GM19324 (cell line): ENCODE measurements around the gene XXYLT1.

Source experiments
- ATAC-seq: cut with Tn5 transposase; IDR thresholded peaks from one replicate; pipeline ENCODE4 v1.9.1; 2021; ENCODE audit warnings: mild to moderate bottlenecking, moderate library complexity; ENCODE audit not compliant: unreplicated experiment, low FRiP score

The XXYLT1 gene

GRCh38 chr3:195253923-195254432 lies 17.0 kb downstream of the XXYLT1 start:
- no peak for ATAC-seq

GRCh38 chr3:195251336-195252065 lies 19.5 kb downstream of the XXYLT1 start:
- ATAC-seq: no peak

DNA sequence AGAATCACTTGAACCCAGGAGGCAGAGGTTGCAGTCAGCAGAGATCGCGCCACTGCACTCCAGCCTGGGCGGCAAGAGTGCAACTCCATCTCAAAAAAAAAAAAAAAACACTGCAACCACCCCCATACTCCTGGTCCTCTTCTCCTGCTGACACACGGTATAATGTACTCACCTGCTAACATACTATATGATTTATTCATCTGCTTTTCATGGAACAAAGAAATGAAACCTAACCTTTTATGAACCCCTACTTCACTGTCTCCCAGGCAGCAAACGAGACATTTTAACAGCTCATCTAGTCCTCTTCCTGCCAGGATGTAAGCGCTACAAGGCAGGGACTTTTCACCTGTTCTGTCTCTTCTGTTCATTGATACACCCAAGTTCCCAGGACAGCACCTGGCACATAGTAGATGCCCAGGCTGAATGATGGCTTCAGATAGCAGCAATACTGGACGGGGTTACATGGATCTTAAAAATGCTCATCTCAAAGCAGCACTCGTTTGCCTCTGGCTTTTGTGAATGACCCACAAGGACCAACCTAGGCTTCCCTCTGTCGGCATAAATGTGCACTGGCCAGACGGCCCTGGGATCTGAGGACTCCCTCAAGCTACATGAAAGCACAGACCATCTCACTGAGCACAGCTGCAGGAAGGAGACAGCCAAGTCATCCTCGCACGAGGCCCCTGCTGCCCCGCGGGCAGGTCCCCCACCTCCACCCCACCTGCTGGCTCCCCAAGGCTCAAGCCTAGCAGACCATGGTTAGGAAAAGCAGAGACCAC lies 20.3 kb downstream of the XXYLT1 start:
- no peak for ATAC-seq

- no peak for ATAC-seq
These were observed 21.0 kb downstream of the XXYLT1 start for GRCh38 chr3:195249858-195250464.

DNA sequence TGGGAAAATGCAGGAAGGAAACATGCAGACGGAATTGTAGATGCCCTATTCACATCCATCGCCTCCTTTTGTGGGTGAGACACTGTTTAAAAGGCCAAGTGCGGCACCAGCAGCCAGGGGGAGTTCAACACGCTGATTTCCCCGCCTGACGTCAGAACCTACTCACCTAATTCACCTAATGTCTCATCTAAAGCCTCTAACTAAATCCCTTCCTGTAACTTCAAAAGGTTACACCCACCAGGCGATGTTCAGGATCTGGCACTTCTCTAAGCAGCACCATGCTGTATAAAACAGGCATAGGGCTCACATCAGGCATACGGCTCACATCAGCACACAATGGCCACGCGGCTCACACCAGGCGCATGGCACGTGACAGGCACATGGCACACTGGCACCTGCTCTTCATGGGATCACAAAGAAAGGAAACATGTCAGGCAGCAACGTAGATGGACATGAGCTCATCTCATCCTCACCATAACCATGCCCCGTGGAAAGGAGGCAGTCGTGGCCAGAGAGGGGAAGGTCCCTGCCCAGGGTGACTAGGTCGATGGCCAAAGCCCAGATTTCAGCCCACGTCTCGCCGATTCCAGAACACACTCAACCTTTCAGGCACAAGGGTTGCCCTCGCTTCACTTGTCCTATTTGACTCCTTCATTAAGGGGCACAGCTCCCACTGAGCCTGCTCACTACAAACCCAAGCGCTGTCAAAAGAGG lies 21.7 kb downstream of the XXYLT1 start:
- no peak for ATAC-seq

- ATAC-seq: no peak
These were observed 22.7 kb downstream of the XXYLT1 start for GRCh38 chr3:195248281-195248680.

DNA sequence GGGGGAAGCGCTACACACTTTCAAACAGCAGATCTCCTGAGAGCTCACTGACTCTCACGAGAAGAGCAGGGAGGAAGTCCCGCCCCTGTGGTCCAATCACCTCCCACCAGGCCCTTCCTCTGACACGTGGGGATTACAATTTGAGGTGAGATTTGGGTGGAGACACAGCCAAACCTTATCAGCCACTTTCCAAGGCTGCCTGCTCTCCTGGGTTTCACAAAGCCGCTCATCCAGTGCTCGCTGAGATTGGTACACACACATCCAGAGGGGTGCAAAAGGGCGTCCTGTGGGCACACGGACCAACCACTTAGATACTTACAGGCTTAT lies 23.1 kb downstream of the XXYLT1 start:
- no peak for ATAC-seq

DNA sequence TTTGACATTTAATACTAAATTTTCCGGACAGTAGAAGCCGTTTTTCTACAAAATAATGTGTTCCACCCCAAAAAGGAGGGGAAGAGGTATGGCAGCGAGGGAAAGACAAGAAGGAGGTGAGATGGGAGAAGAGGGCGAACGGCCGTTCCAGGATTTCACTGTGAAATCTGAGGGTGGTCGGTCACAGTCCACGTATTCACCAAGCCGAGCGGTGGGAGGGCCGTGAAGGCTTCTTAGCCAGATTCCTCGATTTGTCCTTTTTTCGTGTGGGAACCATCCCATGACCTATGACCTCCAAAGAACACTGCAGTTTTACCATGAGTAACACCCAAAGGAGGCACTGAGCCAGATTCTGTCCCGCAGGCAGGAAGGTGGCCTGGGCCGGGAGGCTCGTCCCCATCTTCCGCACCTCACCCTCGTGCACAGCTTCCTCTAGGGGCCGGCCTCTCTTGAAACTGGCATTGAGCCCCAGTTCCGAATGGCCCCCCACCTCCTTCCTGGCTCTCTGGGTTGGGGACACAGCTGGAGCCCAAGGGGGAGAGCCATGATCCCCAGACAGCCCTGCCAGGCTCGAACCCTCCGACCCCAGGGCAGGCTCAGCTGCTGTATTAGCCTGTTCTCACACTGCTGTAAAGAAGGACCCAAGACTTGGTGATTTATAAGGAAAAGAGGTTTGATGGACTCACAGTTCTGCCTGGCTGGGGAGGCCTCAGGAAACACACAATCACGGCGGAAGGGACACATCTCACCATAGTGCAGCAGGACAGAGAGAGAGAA lies 23.7 kb downstream of the XXYLT1 start:
- ATAC-seq: no peak

DNA sequence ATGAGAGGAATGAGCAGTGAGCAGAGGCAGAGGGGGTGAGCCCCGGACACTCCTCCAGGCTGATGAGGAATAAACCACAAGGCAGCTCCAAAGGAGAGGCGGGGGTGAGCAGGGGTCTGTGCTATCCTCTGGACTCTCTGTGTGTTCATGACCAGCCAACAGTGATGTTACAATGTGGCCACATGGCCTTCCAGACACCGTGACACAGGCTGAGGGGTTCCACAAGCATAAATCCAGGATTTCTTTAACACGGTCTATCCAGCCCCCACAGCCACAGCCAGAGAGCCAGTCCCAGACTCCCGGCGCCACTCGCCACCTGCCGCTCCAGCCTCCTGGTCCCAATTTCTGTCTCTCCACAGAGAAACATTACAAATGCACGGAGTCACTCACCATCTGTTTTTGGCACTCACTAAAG lies 24.4 kb downstream of the XXYLT1 start:
- ATAC-seq: no peak

- ATAC-seq: no peak
These were observed 25.4 kb downstream of the XXYLT1 start for GRCh38 chr3:195245531-195245951.

DNA sequence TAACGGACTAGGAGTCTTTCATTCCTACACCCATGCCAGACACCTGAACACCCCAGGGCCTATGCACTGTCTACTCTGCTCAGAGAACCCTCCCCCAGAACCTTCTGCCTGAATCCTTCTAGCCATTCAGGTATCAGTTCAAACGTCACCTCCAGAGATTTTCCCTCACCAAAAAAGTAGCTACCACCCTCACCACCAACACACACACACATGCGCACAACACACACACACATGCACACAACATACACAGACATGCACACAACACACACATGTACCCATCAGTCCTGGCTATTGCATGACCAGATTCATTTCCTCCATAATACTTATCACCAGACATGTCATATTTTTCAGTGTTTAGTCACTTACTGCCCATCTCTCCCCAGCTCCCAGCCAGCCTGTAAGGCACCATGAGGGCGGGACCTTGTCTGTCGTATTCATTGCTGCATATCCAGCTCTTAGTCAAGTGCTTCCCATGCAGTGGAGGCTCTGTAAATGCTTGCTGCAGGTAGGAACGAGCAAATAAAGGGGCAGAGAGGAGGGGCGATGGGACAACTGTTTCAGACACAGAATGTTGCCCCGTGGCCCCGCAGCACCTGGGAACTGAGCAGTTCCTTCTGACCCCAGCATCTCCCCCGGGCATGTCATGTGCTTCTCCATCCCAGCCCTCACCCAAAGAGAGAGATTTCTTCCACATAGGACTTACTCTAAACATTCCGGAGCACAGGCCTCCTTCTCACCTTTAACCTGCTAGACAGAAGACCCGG lies 29.2 kb downstream of the XXYLT1 start:
- no peak for ATAC-seq

- no peak for ATAC-seq
These were observed 30.0 kb downstream of the XXYLT1 start for GRCh38 chr3:195240939-195241338.

GRCh38 chr3:195240171-195240701 lies 30.7 kb downstream of the XXYLT1 start:
- ATAC-seq: no peak

- ATAC-seq: no peak
These were observed 31.8 kb downstream of the XXYLT1 start for GRCh38 chr3:195239121-195239520.

DNA sequence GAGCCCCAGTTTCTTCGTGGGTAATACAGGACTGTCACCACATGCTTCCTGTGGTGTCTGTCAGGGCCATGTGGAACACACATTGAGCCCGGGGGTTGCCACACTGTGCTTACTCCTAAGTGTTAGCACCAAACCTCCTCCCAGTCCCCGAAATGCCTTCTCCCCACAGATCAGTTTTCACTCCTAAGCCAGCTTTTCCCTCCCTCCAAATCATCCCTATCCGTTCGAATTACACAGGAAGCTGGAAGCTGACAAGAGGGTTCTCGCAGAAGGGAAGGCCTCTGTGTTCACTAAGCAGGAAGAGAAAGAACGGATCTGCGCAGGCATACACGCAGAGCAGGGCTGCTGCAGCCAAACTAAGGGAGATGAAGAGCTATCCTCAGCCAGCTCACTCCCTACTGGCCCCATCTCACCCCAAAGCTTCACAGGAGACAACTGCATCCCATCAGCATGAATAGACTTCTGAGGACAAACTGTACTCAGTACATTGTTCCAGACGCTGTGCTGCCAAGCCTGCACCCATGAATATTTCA lies 32.3 kb downstream of the XXYLT1 start:
- no peak for ATAC-seq

DNA sequence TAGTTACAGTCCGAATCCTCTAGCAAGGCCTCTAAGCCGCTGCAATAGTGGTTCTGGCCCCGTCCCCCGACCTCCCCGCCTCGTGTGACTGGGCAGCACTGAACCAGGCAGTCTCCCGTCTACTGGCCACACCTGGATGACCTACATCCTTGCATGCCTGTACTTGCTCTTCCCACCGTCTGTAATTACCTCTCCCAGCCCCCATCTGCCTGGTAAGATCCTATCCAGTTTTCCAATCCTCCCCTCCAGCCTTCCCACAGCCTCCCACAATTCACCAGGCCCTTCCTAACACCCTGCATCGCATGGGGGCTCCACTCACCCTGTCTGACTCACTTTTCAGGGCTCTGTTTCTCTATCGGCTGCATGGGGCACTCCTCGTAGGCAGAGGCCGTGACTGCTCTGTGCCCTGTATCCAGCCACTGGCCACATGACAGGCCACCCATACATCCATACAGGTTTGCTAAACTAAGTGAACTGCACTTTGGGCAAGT lies 32.8 kb downstream of the XXYLT1 start:
- no peak for ATAC-seq

GRCh38 chr3:195236801-195237570 lies 34.0 kb downstream of the XXYLT1 start:
- ATAC-seq: no peak
